AG04449 (cell line): ENCODE data around the gene PDZD2.

Experiments used
- CTCF ChIA-PET: fragments of 350-600 bp; formaldehyde crosslinking; extraction: SDS; loops from one replicate; lab custom pipeline; 2021; ENCODE audit warnings: antibody characterized with exemption; lab: Yijun Ruan, JAX
- POLR2A ChIA-PET: fragments of 400-600, 350-600 bp; formaldehyde crosslinking; extraction: SDS; loops from one replicate; lab custom pipeline; 2020; ENCODE audit warnings: antibody characterized with exemption, inconsistent platforms; lab: Yijun Ruan, JAX
- DNase-seq: peaks from one replicate; pipeline ENCODE4 v3.0.0-alpha.2; 2010; ENCODE audit warnings: low read depth, low spot score
- H3K4me3 ChIP-seq: 2 replicates; pipeline ENCODE4 v1.5.1; 2011; ENCODE audit warnings: low read depth, mild to moderate bottlenecking, control low read depth, low read length
- TF ChIP-seq, protein P1 (sequence below): IDR thresholded peaks from one replicate; pipeline ENCODE4 v1.5.1; 2011; ENCODE audit warnings: mild to moderate bottlenecking, moderate library complexity, low read length, control low read depth, inconsistent platforms; ENCODE audit not compliant: insufficient read depth; ENCODE audit errors: missing control alignments

PDZD2 gene

DNA sequence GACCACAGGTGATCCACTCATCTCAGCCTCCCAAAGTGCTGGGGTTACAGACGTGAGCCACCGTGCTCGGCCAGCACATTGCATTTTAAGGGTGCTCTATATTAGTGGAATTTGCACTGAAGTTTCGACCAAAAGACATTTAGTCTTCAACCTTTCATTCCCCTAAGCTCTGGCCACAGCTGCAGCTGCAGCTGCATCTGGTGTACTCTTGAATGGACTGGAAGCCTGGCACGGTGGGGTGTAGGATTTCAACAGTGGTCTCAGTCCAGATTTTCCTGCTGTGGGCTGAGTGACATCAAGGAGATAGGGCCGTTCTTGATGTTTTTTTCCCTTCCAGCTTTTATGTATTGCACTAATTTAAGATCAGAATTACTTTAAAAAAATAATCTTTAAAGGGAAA, 255.2 kb downstream of the PDZD2 start:
- CTCF ChIA-PET: no interaction called here
- POLR2A ChIA-PET: no interaction called here
- TF ChIP-seq, protein P1, sequence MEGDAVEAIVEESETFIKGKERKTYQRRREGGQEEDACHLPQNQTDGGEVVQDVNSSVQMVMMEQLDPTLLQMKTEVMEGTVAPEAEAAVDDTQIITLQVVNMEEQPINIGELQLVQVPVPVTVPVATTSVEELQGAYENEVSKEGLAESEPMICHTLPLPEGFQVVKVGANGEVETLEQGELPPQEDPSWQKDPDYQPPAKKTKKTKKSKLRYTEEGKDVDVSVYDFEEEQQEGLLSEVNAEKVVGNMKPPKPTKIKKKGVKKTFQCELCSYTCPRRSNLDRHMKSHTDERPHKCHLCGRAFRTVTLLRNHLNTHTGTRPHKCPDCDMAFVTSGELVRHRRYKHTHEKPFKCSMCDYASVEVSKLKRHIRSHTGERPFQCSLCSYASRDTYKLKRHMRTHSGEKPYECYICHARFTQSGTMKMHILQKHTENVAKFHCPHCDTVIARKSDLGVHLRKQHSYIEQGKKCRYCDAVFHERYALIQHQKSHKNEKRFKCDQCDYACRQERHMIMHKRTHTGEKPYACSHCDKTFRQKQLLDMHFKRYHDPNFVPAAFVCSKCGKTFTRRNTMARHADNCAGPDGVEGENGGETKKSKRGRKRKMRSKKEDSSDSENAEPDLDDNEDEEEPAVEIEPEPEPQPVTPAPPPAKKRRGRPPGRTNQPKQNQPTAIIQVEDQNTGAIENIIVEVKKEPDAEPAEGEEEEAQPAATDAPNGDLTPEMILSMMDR: no peak
- H3K4me3 ChIP-seq: no peak overlapping the region
- no peak for DNase-seq

DNA sequence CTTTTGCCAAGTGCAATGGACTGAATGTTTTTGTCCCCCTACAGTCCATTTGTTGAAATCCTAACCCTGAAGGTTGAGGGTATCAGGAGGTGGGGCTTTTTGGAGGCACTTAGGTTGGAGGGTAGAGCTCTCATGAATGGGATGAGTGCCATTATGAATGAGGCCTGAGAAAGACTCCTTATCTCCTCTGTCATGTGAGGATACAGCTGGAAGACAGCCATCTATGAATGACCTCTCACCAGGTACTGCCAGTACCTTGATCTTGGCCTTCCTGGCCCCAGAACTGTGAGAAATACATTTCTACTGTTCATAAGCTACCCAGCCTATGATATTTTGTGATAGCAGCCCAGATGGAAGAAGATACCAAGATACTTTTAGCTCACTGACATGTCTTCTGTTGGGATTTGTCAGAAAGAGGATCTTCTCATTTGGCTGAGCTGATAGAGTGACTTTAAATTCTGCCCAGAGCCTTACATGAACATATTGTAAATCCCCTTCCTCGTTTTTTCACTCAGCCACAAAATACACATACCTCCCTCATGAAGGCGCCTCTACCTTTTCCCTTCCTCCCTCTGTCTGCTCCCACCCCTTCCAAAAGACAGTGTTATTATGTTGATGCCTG, 256.4 kb downstream of the PDZD2 start:
- no peak overlapping the region for H3K4me3 ChIP-seq
- TF ChIP-seq, protein P1: no peak
- ChIA-PET CTCF (interaction anchor here (1.2 kb wide), 1 partner anchor 181 kb away, joined by 6 read pairs; no protein-coding TSS in a partner anchor), POLR2A (no interaction called here)
- DNase-seq: no peak

DNA sequence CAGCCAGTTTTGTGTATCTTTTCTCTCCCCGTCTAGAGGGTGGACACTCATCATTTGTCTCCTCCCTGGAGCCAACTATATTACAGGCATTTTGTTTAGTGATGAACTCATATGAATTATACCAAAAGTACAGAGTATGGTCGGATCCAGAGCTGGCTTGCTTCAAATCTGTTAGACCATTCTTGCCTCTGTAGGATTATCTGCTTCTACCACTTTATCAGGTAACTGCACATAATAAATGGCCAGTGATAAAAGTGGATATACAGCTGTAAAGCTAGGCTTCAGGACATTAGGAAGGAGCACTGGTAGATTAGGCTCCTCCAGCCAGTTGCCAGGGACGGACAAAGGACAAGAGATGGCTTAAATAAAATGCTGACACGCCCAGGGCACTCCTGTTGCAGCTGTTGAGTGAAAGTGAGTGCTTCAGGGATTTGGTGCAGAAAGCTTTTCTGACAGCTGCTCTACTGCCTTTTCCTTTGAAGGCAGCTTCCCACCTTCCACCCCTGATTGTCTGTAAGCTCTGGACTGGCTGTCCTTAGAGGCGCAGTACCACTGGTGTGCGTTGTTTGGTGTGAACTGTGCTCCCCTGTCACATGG, 259.2 kb downstream of the PDZD2 start:
- ChIA-PET POLR2A (interaction anchor here (0.6 kb wide), 1 partner anchor 15 kb away, joined by 3 read pairs; no protein-coding TSS in a partner anchor), CTCF (no interaction called here)

DNA sequence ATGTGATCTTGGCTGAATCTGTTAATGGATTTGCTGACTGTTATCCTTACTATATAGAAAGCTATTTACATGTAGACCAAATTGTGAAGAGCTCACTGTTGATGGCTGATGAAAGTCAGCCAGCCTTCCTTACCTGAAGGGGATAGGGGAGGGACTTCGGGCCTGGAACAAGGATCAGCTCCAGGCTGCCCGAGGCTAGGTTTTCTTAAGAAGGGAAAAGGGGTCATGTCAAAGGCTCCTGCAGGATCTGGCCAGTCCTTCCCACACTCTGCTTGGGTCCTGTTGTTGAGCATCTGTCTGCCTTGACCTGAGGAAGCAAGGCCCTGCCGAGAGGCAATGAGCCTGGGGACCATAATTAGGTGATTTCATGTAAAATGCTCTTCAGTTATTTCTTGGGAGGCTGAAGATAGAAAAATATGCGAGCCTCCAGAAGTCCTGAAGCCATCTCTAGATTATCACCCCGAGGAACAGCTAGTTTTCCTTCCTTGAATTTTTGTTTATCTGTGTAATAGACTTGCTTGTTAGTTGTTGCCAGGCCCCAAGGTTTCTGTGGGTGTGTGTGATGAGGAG, 261.4 kb downstream of the PDZD2 start:
- ChIA-PET POLR2A (no interaction called here), CTCF (no interaction called here)
- no peak for DNase-seq
- TF ChIP-seq, protein P1: no peak
- no peak overlapping the region for H3K4me3 ChIP-seq

More for the DNA sequence above, 259.2 kb downstream of the PDZD2 start:
- DNase-seq: no peak
- H3K4me3 ChIP-seq: no peak overlapping the region
- TF ChIP-seq, protein P1: no peak

DNA sequence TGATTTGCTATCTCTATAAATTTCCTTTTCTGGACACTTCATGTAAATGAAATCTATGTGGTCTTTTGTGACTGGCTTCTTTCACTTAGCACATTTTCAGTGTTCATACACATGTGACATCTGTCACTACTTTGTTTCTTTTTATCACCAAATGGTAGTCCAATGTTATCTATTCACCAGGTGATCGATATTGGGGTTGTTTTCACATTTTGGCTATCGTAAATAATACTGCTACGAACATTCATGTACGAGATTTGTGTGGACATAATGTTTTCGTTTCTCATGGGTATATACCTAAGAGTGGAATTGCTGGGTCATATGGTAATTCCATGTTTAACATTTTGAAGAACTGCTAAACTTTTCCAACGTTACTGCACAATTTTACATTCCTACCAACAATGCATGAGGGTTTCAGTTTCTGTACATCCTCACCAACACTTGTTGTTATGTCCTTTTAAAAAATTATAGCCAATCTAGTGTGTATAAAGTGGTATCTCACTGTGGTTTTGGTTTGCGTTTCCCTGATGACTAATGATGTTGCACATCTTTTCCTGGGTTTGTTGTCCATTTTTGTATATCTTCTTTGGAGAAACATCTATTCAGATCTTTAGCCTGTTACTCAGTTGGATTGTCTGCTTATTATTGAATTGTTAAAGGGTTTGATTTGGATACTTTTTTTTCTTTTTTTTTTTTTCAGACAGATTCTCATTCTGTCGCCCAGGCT, 263.0 kb downstream of the PDZD2 start:
- no peak for DNase-seq
- CTCF ChIA-PET: no interaction called here
- H3K4me3 ChIP-seq: no peak overlapping the region
- TF ChIP-seq, protein P1: no peak
- POLR2A ChIA-PET: no interaction called here

DNA sequence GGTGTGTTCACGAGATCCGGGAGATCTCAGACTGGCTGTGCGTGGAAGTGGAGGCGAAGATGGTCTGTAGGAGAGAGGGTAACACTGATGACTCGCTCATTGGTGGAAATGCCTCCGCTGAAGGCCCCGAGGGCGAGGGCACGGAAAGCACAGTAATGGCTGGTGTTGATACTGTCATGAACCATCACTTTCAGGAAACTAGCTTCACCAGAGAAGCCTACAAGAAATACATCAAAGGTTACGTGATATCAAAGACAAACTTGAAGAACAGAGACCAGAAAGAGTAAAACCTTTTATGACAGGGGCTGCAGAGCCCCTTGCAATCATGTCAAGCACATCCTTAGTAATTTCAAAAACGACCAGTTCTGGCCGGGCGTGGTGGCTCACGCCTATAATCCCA, 269.5 kb downstream of the PDZD2 start:
- TF ChIP-seq, protein P1: no peak
- ChIA-PET POLR2A (no interaction called here), CTCF (interaction anchor here (1.1 kb wide), 1 partner anchor 13 kb away, joined by 3 read pairs; no protein-coding TSS in a partner anchor)
- no peak overlapping the region for H3K4me3 ChIP-seq
- DNase-seq: no peak
